D721Med (cell line): ENCODE data around the gene LYSMD2.

Experiments
- DNase-seq: peaks from one replicate; pipeline ENCODE4 v3.0.0; 2011; ENCODE audit warnings: low spot score; ENCODE audit not compliant: insufficient read length
- FAIRE-seq: peaks from 2 replicates; lab custom pipeline; 2011; peaks lifted over from hg19 to GRCh38; lab: Jason Lieb, UNC
- CTCF ChIP-seq: IDR thresholded peaks from 2 replicates; pipeline ENCODE4 v1.5.1; 2012; ENCODE audit warnings: mild to moderate bottlenecking, control low read depth; ENCODE audit not compliant: insufficient read depth; ENCODE audit errors: missing control alignments

LYSMD2 gene

GRCh38 chr15:51727141-51727897 is 10.1 kb downstream of the LYSMD2 start:
- FAIRE-seq = no peak
- DNase-seq = no peak
- TF ChIP-seq CTCF = no peak

GRCh38 chr15:51726302-51727073 is 11.0 kb downstream of the LYSMD2 start:
- DNase-seq (no peak), FAIRE-seq (no peak)
- TF ChIP-seq CTCF = no peak

- no peak for FAIRE-seq
- DNase-seq = no peak
- TF ChIP-seq CTCF = no peak
These were observed 12.8 kb downstream of the LYSMD2 start for GRCh38 chr15:51724673-51725072.

- TF ChIP-seq CTCF = no peak
- no peak for DNase-seq
- FAIRE-seq = no peak
These were observed 13.3 kb downstream of the LYSMD2 start for GRCh38 chr15:51724199-51724598.

GRCh38 chr15:51721199-51721960 is 16.1 kb downstream of the LYSMD2 start:
- FAIRE-seq = no peak
- TF ChIP-seq CTCF = no peak
- DNase-seq = no peak

GRCh38 chr15:51720201-51720995 is 17.1 kb downstream of the LYSMD2 start:
- DNase-seq (no peak), FAIRE-seq (no peak)
- no peak for TF ChIP-seq CTCF
